Colon (tissue), 2 donors: ENCODE results near the gene CCDC39.
A peak's percentile ranks its signal among the peaks of the same experiment; 100 is the strongest.

Experiments
- FAIRE-seq: peaks from 2 replicates; lab custom pipeline; 2012; peaks lifted over from hg19 to GRCh38; lab: Jason Lieb, UNC
- donor health status: control.
- donor health status: control.

The CCDC39 gene

GRCh38 chr3:180679178-180680096 is at the start of gene CCDC39:
CCDC39 (minus strand) TSS chr3:180679489; CDS start chr3:180679380, 109 bp downstream.
- FAIRE-seq = no peak

GRCh38 chr3:180720012-180720411 is 40.7 kb upstream of the CCDC39 start:
- no peak for FAIRE-seq

- no peak for FAIRE-seq
Measured at GRCh38 chr3:180707896-180708295, 28.6 kb upstream of the CCDC39 start.

GRCh38 chr3:180705619-180706018 is 26.3 kb upstream of the CCDC39 start:
- FAIRE-seq = no peak

- no peak for FAIRE-seq
Measured at GRCh38 chr3:180704532-180704931, 25.2 kb upstream of the CCDC39 start.

GRCh38 chr3:180700941-180701340 is 21.7 kb upstream of the CCDC39 start:
- no peak for FAIRE-seq

GRCh38 chr3:180698760-180699270 is 19.5 kb upstream of the CCDC39 start:
- no peak for FAIRE-seq

GRCh38 chr3:180694321-180694720 is 15.0 kb upstream of the CCDC39 start:
- no peak for FAIRE-seq

- no peak for FAIRE-seq
Measured at GRCh38 chr3:180693656-180694055, 14.4 kb upstream of the CCDC39 start.

GRCh38 chr3:180690061-180690460 is 10.8 kb upstream of the CCDC39 start:
- FAIRE-seq = no peak

GRCh38 chr3:180684807-180685206 is 5.5 kb upstream of the CCDC39 start:
- no peak for FAIRE-seq

- no peak for FAIRE-seq
Measured at GRCh38 chr3:180683816-180684215, 4.5 kb upstream of the CCDC39 start.

- no peak for FAIRE-seq
Measured at GRCh38 chr3:180680097-180680430, 775 bp upstream of the CCDC39 start.

- FAIRE-seq = no peak
Measured at GRCh38 chr3:180678231-180678630, 1.1 kb downstream of the CCDC39 start.

- FAIRE-seq = peak; percentile 14
Measured at GRCh38 chr3:180661444-180661843, 17.8 kb downstream of the CCDC39 start.

- no peak for FAIRE-seq
Measured at GRCh38 chr3:180657094-180657493, 22.2 kb downstream of the CCDC39 start.

- FAIRE-seq = no peak
Measured at GRCh38 chr3:180656406-180656805, 22.9 kb downstream of the CCDC39 start.

GRCh38 chr3:180646187-180646790 is 33.0 kb downstream of the CCDC39 start:
- no peak for FAIRE-seq

GRCh38 chr3:180640987-180641386 is 38.3 kb downstream of the CCDC39 start:
- no peak for FAIRE-seq

GRCh38 chr3:180633722-180634121 is 45.6 kb downstream of the CCDC39 start:
- FAIRE-seq = no peak

- no peak for FAIRE-seq
Measured at GRCh38 chr3:180631317-180631716, 48.0 kb downstream of the CCDC39 start.

GRCh38 chr3:180630371-180630770 is 48.9 kb downstream of the CCDC39 start:
- no peak for FAIRE-seq

- FAIRE-seq = no peak
Measured at GRCh38 chr3:180626844-180627243, 52.4 kb downstream of the CCDC39 start.
